ENCODE results near the gene LILRA1. TPM values are rescaled to one million over a fixed set of nuclear protein-coding genes. Genes with fewer than 3 reads are reported as not detected.
"Not testable (repeated sequence)": the region's sequence is repeated elsewhere in the genome, so short reads cannot be mapped to it uniquely, and the experiment has no call there.

LILRA1 gene
- polyA plus RNA-seq, 5 donors: 0.22 to 0.54 (median 0.41) TPM

DNA sequence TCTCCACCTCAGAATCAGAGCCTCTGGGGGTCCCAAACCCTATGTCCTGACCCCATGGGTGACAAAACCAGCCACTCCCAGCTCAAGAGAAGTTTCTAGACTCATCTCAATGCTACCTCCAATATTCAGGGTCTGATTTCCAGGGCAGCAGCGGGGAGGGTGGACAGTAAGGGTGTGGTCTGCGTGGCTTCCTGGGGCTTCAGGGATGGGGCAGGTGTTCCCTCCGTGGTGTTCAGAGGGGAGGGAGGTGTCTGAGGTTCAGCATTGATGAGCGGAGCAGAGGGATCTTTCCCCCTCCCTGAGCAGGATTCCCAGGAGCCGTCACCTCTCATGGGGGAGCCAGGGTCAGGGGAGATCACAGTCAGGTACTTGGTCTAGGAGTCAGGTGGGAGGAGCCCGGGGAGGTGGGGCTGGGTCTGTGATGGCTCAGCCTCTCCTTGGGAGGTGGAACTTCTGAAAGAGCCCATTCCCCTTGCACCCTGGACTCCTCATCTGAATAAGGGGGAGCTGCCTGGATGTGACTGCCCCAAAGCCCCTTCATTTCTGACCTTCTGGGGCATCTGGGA is 16.9 kb upstream of the LILRA1 start:
- no peak for DNase-seq

GRCh38 chr19:54577334-54577733 is 16.1 kb upstream of the LILRA1 start:
- DNase-seq: no peak

DNA sequence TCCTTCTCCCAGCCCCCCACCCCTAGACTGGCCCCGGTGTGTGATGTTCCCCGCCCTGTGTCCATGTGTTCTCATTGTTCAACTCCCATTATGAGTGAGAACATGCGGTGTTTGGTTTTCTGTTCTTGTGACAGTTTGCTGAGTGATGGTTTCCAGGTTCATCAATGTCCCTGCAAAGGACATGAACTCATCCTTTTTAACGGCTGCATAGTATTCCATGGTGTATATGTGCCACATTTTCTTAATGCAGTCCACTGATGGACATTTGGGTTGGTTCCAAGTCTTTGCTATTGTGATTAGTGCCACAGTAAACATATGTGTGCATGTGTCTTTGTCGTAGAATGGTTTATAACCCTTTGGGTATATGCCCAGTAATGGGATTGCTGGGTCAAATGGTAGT is 15.2 kb upstream of the LILRA1 start:
- not testable (repeated sequence) for DNase-seq

DNA sequence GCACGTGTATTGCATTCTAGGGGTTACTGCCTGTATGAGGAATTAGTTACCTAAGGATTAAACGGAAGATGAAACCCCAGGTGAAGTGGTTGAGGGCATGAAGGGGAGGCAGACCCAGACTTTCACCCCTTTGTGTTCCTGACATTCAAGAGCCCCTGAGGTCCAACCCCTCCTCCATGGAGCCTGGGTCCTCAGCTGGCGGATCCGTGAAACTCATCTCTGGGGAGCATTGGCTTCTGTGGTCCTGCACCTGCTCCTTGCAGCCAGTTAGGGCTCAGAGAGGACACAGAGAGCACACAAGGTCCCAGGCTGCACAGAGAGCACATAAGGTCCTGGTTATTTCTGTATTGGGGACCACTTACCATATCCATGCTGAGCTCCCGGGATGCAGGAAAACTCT is 7.0 kb upstream of the LILRA1 start:
- DNase-seq: no peak

GRCh38 chr19:54587026-54587425 is 6.4 kb upstream of the LILRA1 start:
- no peak for DNase-seq

DNA sequence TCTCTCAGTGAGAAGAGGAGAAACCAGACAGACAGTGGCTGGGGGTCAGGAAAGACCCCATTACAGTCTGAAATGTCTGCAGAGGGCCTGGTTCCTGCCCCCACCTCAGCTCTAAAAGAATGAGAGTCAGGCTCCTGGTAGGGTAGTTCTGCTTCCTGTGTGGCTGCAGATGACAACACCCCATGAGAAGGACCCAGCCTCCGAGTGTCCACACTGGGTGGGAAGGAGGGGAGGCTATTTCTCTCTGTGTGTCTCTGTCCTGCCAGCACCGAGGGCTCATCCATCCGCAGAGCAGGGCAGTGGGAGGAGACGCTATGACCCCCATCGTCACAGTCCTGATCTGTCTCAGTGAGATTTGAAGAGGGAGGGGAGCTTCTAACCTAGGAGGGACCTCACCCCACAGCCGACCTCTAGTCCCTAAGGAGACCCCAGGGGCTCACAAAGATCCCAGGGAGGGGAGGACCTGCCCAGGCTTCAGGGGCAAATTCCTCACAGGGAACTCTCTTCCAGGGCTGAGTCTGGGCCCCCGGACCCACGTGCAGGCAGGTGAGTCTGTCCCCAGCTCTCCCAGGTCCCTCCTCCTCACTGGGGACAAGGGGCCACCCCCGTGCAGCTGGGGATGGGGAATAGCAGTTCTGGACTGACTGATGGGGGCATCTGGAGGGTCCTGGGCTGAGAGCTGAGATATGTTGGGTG is 647 bp downstream of the LILRA1 start:
- not testable (repeated sequence) for DNase-seq

DNA sequence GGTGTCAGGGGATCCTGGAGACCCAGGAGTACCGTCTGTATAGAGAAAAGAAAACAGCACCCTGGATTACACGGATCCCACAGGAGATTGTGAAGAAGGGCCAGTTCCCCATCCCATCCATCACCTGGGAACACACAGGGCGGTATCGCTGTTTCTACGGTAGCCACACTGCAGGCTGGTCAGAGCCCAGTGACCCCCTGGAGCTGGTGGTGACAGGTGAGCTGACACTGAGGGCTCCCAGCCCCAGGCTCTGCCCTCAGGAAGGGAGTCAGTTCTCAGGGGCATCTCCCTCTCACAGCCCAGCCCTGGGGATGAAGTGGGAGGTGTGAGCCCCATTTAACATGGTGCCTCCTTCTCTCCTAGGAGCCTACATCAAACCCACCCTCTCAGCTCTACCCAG is 1.3 kb downstream of the LILRA1 start:
- DNase-seq: no peak

DNA sequence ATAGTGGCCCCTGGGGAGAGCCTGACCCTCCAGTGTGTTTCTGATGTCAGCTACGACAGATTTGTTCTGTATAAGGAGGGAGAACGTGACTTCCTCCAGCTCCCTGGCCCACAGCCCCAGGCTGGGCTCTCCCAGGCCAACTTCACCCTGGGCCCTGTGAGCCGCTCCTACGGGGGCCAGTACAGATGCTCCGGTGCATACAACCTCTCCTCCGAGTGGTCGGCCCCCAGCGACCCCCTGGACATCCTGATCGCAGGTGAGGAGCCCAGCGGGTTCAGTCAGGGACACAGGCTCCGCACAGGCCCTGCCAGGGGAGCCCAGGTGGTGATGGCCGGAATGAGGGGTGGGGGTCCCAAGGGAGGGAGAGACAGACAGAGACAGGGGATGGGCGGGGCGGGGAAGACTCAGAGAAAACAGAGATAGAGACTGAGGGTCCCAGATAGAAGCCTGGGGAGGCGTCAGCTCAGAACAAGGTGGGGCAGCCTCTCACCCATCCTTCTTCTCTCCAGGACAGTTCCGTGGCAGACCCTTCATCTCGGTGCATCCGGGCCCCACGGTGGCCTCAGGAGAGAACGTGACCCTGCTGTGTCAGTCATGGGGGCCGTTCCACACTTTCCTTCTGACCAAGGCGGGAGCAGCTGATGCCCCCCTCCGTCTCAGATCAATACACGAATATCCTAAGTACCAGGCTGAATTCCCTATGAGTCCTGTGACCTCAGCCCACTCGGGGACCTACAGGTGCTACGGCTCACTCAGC is 2.4 kb downstream of the LILRA1 start:
- not testable (repeated sequence) for DNase-seq

DNA sequence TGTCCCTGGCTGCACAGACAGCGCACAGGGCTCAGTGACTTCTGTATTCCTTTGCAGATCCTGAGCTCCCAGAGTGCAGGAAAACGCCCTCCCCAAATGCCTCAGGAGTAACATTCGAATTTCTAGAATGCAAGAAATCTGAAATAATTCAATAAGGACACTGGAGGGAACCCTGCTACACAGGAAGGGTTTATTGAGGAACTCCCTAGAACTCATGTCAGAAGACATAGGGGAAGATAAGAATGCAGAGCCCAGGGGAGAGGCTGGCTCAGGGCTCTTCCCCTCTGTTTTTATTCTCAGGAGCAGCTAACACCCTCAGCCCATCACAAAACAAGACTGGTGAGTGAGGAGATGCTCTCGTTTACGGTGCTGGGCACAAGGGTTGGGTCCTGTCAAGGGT is 6.8 kb downstream of the LILRA1 start:
- no peak for DNase-seq

DNA sequence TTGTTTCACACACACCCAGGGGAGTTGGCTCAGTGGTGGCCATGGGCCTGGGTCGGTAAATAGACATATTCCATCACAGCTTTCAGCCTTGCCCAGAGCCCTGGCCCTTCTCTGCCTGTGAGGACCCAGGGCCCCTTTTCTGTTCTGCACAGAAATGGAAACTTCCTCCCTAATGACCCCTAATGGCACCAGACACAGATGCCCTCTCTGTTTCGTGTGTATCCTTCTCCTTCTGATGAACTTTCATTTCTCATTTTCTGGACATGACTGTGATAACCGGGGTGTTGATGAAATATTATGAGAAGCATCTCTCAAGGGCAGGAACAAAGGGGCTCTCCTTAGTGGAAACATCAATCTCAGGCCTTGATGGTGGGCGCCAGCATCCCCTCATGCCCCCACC is 12.8 kb downstream of the LILRA1 start:
- DNase-seq: no peak

DNA sequence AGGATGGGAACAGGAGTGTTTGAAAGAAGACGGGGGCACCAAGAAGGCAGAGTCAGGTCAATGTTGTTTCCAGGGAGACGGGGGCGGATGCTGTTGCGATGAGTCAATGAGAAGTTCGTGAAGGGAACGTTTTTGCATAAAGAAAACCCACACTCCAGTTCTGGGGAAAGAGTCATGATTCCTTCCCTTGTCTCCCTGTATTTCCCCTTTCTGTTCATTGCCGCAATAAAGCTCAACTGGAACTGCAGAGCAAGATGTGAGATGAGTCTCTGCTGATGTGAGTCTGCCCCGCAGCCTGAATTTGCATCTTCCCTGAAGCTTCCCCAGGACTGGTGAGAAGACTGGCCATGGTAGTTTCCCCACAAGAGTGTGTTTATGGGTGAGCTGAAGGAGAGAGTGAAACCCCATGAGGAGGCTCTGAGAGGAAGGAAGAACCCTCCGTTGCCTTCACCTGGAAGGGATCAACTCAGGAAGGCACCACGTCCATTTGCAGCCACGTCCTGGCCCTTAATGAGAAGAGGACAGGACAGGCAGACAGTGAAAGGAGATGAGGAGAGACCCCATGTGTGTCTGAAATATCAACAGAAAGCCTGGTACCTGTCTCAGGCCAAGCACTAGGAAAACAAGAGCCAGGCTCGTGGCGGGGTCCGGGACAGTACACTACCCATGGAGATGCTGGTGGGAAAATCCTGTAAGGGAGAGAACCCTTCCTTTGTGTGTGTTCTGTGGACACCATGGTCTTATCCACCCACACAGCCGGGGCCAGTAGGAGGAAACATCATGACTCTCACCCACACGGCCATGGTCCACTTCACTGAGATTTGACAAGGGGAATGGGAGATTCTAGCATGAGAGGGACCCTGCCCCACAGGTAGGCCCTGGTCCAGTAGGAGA is 13.7 kb downstream of the LILRA1 start:
- DNase-seq: no peak

DNA sequence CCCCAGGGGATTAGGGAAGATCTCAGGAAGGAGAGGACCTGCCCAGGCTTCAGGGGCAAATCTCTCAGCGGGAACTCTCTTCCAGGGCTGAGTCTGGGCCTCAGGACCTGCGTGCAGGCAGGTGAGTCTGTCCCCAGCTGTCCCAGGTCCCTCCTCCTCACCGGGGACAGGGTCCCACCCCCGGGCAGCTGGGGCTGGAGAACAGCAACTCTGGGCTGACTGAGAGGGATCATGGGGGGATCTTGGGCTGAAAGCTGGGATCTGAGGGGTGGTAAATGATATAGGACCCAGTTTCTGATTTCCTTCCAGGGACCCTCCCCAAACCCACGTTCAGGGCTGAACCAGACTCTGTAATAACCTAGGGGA is 14.3 kb downstream of the LILRA1 start:
- no peak for DNase-seq

DNA sequence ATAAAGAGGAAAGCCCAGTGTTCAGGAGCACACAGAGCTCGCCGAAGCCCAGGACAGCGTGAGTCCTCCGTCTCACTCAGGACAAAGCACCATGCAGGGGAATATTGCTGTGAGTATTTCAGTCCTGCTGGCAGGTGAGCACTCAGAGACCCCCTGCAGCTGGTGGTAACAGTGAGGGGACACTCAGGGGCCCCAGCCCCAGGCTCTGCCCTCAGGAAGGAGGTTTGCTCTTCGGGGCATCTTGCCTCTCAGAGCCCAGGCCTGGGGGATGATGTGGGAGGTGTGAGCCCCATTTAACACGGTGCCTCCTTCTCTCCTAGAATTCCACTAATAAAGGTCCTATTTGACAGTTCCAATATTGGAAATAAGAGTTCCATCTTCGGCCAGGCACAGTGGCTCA is 14.8 kb downstream of the LILRA1 start:
- no peak for DNase-seq

GRCh38 chr19:54608792-54609191 is 15.4 kb downstream of the LILRA1 start:
- DNase-seq: no peak

DNA sequence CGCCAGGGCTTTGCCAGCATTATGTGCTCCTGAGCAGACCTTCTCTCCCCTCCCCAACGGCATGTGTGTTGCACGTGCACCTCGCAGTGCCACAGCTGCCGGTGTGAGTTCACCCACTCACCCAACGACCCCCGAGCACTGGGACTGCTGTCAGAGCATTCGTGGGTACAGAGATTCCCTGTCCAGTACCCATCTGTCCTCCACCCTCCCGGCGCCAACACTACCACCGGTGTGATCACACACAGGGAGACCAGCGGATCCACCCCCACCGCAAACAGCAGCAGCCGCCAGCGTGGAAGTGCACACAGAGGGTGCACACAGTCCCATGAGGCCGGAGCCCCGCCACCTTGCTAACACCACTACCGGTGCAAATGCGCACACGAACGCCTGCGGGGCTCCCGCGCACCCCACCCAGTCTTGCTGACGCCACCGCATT is 15.9 kb downstream of the LILRA1 start:
- DNase-seq: no peak

GRCh38 chr19:54612428-54612827 is 19.0 kb downstream of the LILRA1 start:
- DNase-seq: no peak

- no peak for DNase-seq
Measured at GRCh38 chr19:54614726-54615125, 21.3 kb downstream of the LILRA1 start.

- no peak for DNase-seq
Measured at GRCh38 chr19:54616057-54616456, 22.6 kb downstream of the LILRA1 start.

DNA sequence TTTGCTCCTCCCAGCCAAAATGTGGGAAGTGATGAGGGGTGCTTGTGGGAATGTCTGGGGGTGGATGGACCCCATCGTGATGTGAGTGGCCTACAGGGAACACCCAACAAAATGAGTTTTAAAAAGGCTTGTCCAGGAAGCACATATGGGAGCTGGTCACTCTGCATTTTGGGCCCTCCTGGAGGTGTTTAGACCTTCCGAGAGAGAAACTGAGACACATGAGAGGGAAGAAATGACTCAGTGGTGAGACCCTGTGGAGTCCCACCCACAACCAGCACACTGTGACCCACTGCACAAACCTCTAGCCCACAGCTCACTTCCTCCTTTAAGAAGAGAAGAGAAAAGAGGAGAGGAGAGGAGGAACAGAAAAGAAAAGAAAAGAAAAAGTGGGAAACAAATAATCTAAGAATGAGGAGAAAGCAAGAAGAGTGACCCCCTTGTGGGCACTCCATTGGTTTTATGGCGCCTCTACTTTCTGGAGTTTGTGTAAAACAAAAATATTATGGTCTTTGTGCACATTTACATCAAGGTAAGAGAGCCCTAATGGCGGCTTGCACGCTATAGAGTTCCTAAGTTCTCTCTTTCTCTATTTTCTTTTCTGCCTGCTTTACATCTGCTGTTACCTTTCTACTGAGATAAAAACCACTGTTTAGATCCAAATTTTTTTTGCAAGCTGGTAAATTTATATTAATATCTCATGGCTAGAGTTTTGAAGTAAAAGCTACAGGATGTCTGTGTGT is 23.6 kb downstream of the LILRA1 start:
- no peak for DNase-seq

GRCh38 chr19:54620464-54620863 is 27.0 kb downstream of the LILRA1 start:
- no peak for DNase-seq

DNA sequence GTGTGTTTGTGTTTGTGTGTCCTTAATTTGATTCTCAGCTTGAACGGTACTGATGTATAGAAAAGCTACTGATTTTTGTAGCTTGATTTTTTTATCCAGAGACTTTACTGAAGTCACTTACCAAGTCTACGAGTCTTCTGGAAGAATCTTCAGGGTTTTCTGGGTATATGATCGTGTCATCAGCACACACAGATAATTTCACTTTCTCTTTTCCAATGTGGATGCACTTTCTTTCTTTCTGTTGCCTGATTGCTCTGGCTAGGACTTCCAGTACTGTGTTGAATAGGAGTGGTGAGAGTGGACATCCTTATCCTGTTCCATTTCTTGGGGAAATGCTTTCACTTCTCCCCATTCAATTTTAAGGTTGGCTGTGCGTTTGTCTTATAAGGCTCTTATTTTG is 29.0 kb downstream of the LILRA1 start:
- no peak for DNase-seq
